Measurements from ENCODE around the gene PIGX.

The PIGX gene

DNA sequence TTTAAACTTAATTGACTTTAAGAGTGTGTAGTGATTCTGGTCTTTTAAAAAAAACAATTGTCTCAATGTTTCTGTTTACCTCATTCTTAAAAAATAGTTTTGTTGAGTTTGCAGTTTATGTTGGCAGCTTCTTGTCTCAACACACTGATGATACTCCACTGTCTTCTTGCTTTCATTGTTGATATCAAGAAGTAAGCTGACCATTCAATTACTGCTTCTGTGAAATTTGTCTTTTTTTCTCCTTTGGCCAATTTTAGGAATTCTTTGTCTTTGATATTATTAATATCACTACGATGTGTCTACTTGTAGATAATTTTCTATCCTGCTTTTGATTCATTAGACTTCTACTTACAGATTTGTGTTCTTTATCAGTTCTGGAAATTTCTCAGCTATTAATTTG lies 58.9 kb downstream of the PIGX start:
- no peaks in the 10 kb centered on the region for H3K9me3 ChIP-seq (ENCODE audit: low read length)
- H3K4me1 ChIP-seq (ENCODE audit: insufficient read depth, low read length) = peaks cover 6% of the 10 kb centered on the region
- H3K27me3 ChIP-seq (ENCODE audit: control insufficient read depth in 1 of 2, insufficient read depth in 2 of 2, low read length in 2 of 2) = no peaks in the 10 kb centered on the region
- no peak overlapping the region for H3K27ac ChIP-seq (ENCODE audit: low read depth, low read length)
- H3K4me3 ChIP-seq (ENCODE audit: low read depth in 1 of 2, low read length in 2 of 2) = no peak overlapping the region
- H3K9ac ChIP-seq (ENCODE audit: low read length) = no peak overlapping the region
- no peaks in the 10 kb centered on the region for H3K36me3 ChIP-seq (ENCODE audit: insufficient read depth, low read length)

DNA sequence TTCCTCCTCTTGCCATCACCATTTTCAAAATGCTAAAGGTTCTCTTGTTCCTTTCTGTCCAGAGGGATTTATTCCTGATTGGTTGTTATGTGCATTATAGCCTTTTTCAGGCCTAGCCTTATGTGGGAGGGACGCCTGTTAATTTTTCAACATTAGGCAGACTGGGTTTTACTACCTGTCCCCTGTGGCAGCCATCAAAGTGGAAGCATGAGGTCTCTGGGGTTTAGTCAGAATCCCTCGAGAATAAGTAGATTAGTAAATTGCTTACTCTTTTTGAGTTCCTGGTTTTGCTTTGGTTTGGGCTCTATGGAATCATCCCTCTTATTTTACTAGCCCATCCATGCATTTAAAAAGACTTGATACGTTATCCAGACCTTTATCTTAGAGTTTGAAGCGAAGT lies 59.9 kb downstream of the PIGX start:
- no peak overlapping the region for H3K4me3 ChIP-seq (ENCODE audit: low read depth in 1 of 2, low read length in 2 of 2)
- H3K9ac ChIP-seq (ENCODE audit: low read length) = no peak overlapping the region
- H3K36me3 ChIP-seq (ENCODE audit: insufficient read depth, low read length) = no peaks in the 10 kb centered on the region
- no peak overlapping the region for H3K27ac ChIP-seq (ENCODE audit: low read depth, low read length)
- no peaks in the 10 kb centered on the region for H3K9me3 ChIP-seq (ENCODE audit: low read length)
- no peaks in the 10 kb centered on the region for H3K27me3 ChIP-seq (ENCODE audit: control insufficient read depth in 1 of 2, insufficient read depth in 2 of 2, low read length in 2 of 2)
- H3K4me1 ChIP-seq (ENCODE audit: insufficient read depth, low read length) = peaks cover 6% of the 10 kb centered on the region

DNA sequence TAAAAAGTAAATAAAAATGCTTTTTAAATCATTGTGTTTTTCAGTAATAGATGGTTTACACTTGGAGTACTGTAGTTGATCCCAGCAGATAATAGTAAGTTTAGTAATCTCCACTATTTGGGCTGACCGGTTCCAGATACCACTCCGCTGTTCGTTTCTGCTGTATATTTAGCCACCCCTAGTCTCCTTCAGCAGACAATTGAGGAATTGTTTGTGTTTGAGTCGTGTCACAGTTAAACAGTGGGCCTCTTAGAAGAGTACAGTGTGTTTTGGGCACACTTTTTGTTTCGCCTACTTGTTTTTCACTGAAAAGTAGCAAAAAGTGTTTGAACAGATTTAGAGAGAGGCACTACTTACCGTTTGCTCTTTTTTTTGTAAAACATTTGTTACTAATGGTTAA lies 60.7 kb downstream of the PIGX start:
- Histone ChIP-seq H3K9me3 (ENCODE audit: low read length) (no peaks in the 10 kb centered on the region), H3K36me3 (ENCODE audit: insufficient read depth, low read length) (no peaks in the 10 kb centered on the region), H3K27ac (ENCODE audit: low read depth, low read length) (no peak overlapping the region), H3K4me1 (ENCODE audit: insufficient read depth, low read length) (peaks cover 7% of the 10 kb centered on the region), H3K27me3 (ENCODE audit: control insufficient read depth in 1 of 2, insufficient read depth in 2 of 2, low read length in 2 of 2) (no peaks in the 10 kb centered on the region), H3K4me3 (ENCODE audit: low read depth in 1 of 2, low read length in 2 of 2) (no peak overlapping the region), H3K9ac (ENCODE audit: low read length) (no peak overlapping the region)

DNA sequence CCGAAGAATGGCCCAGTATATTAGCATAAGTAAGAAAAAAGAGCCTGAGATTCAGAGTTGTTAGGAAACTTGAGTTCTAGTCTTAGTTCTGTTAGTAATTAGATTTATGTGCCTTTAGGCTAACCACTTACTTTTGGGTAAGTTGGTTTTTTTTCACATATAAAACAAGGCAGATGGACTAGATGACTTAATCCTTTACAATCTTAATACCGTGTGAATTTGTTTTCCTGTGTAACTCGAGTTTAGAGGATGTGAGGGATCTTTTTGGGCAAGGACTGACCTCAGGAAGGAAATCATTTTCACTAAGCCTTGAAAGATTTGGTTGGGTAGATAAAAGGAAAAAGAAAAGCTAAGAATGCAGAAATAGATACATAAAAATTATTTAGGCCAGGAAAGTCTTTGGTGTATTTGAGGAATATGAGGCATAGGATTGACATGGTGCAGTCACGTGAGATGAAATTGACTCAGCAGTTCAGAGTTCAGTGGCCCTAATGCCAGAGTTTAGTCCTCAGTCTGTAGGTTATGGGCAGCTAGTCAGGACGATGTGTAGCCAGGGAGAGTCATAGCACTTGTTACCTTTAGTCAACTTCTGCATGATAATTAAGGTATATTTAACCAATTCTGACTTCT lies 62.1 kb downstream of the PIGX start:
- no peaks in the 10 kb centered on the region for H3K9me3 ChIP-seq (ENCODE audit: low read length)
- no peak overlapping the region for H3K9ac ChIP-seq (ENCODE audit: low read length)
- H3K4me1 ChIP-seq (ENCODE audit: insufficient read depth, low read length) = peaks cover 14% of the 10 kb centered on the region
- no peaks in the 10 kb centered on the region for H3K27me3 ChIP-seq (ENCODE audit: control insufficient read depth in 1 of 2, insufficient read depth in 2 of 2, low read length in 2 of 2)
- H3K4me3 ChIP-seq (ENCODE audit: low read depth in 1 of 2, low read length in 2 of 2) = no peak overlapping the region
- H3K27ac ChIP-seq (ENCODE audit: low read depth, low read length) = no peak overlapping the region
- H3K36me3 ChIP-seq (ENCODE audit: insufficient read depth, low read length) = no peaks in the 10 kb centered on the region

DNA sequence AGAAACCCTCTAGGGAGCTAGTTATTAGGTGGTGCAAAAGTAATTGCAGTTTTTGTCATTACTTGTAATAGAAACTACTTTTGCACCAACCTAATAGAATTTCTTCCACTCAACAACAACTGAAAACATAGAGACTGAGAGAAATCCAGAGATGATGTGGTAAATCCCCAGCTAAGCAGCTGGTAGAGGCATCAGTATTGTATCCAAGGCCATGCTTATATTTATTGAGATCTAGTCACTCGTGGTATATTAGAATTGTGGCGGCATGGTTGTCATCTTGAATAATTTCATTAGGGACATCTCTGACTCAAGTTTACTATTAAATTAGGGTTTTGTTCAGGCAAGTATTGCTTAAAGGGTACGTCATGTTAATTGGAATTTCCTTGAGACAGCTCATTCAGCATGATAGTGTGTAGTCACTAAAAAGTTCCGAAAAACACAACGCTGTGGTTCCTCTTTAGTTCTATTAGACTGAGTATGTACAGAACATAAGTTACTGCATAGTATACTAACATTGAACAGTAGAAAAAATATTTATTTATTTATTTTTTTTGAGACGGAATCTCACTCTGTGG lies 62.8 kb downstream of the PIGX start:
- Histone ChIP-seq H3K9ac (ENCODE audit: low read length) (no peak overlapping the region), H3K4me1 (ENCODE audit: insufficient read depth, low read length) (peaks cover 14% of the 10 kb centered on the region), H3K36me3 (ENCODE audit: insufficient read depth, low read length) (no peaks in the 10 kb centered on the region), H3K27me3 (ENCODE audit: control insufficient read depth in 1 of 2, insufficient read depth in 2 of 2, low read length in 2 of 2) (no peaks in the 10 kb centered on the region), H3K4me3 (ENCODE audit: low read depth in 1 of 2, low read length in 2 of 2) (no peak overlapping the region), H3K27ac (ENCODE audit: low read depth, low read length) (no peak overlapping the region), H3K9me3 (ENCODE audit: low read length) (no peaks in the 10 kb centered on the region)

DNA sequence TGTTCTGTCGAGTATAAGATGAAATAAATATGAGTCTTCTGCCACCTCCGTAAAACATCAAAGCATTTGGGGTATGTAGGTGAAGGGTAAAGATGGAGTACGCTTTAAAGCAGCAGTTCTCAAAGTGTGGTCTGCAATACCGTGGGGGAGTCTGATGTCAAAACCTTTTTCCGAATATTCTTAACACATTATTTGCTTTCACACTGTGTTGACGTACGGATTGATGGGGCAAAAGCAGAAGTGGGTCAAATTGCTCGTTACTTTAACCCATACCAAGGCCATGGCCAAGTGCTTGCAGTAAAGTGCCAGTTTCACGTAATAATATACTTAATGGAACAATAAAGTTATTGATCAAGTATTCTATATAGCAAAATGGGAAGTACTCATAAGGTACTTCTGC lies 63.8 kb downstream of the PIGX start:
- no peaks in the 10 kb centered on the region for H3K9me3 ChIP-seq (ENCODE audit: low read length)
- H3K9ac ChIP-seq (ENCODE audit: low read length) = no peak overlapping the region
- no peak overlapping the region for H3K4me3 ChIP-seq (ENCODE audit: low read depth in 1 of 2, low read length in 2 of 2)
- H3K4me1 ChIP-seq (ENCODE audit: insufficient read depth, low read length) = peaks cover 14% of the 10 kb centered on the region
- H3K27me3 ChIP-seq (ENCODE audit: control insufficient read depth in 1 of 2, insufficient read depth in 2 of 2, low read length in 2 of 2) = no peaks in the 10 kb centered on the region
- H3K27ac ChIP-seq (ENCODE audit: low read depth, low read length) = no peak overlapping the region
- H3K36me3 ChIP-seq (ENCODE audit: insufficient read depth, low read length) = no peaks in the 10 kb centered on the region

DNA sequence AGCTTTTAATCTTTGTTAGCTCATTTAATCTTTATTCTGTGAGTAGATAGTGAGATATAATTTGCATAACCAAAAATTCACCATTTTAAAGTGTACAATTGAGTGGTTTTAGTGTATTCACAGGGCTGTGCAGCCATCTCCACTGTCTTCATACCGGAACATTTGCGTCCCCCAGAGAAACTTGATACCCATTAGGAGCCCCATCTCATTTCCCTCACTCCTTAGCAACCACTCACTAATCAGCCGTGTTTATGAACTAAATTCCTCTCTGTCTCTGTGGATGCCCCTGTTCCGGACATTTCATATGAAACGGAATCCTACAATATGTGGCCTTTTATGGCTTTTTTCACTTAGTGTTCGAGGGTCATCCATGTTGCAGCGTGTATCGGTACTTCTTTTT lies 65.7 kb downstream of the PIGX start:
- no peaks in the 10 kb centered on the region for H3K9me3 ChIP-seq (ENCODE audit: low read length)
- H3K27ac ChIP-seq (ENCODE audit: low read depth, low read length) = no peak overlapping the region
- H3K4me1 ChIP-seq (ENCODE audit: insufficient read depth, low read length) = peaks cover 8% of the 10 kb centered on the region
- no peaks in the 10 kb centered on the region for H3K27me3 ChIP-seq (ENCODE audit: control insufficient read depth in 1 of 2, insufficient read depth in 2 of 2, low read length in 2 of 2)
- H3K4me3 ChIP-seq (ENCODE audit: low read depth in 1 of 2, low read length in 2 of 2) = no peak overlapping the region
- no peaks in the 10 kb centered on the region for H3K36me3 ChIP-seq (ENCODE audit: insufficient read depth, low read length)
- no peak overlapping the region for H3K9ac ChIP-seq (ENCODE audit: low read length)

DNA sequence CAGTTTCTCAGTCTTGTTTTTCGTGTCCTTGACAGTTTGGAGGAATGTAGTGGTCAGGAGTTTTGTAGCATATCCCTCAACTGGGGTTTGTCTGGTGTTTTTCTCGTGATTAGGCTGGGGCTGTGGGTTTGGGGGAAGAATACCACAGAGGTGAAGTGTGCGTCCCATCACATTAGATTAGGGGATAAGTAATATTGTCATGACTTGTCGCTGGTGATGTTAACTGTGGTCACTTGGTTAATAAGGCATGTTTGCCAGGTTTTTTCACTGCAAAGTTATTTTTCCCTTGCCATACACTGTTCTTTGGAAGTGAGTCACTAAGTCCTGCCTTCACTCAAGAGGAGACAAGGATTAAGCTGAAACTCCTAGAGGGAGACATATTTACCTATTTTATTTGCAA lies 66.6 kb downstream of the PIGX start:
- no peak overlapping the region for H3K4me3 ChIP-seq (ENCODE audit: low read depth in 1 of 2, low read length in 2 of 2)
- H3K9me3 ChIP-seq (ENCODE audit: low read length) = no peaks in the 10 kb centered on the region
- peaks cover 8% of the 10 kb centered on the region for H3K4me1 ChIP-seq (ENCODE audit: insufficient read depth, low read length)
- H3K27ac ChIP-seq (ENCODE audit: low read depth, low read length) = no peak overlapping the region
- peaks cover 6% of the 10 kb centered on the region for H3K36me3 ChIP-seq (ENCODE audit: insufficient read depth, low read length)
- H3K27me3 ChIP-seq (ENCODE audit: control insufficient read depth in 1 of 2, insufficient read depth in 2 of 2, low read length in 2 of 2) = no peaks in the 10 kb centered on the region
- no peak overlapping the region for H3K9ac ChIP-seq (ENCODE audit: low read length)

DNA sequence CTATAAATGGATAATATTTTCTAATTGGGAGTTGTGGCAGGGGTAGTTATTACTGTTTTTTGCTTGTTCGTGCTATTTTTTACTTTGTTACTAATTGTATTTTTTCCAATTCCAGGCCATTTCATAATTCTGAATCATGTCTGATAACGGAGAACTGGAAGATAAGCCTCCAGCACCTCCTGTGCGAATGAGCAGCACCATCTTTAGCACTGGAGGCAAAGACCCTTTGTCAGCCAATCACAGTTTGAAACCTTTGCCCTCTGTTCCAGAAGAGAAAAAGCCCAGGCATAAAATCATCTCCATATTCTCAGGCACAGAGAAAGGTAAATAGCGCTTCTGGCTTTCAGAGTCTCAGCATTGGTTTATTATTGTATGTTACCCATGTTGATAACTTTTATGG lies 70.3 kb downstream of the PIGX start:
- Histone ChIP-seq H3K36me3 (ENCODE audit: insufficient read depth, low read length) (peaks cover 7% of the 10 kb centered on the region), H3K9ac (ENCODE audit: low read length) (no peak overlapping the region)

More for the DNA sequence above, 70.3 kb downstream of the PIGX start:
- peaks cover 8% of the 10 kb centered on the region for H3K4me1 ChIP-seq (ENCODE audit: insufficient read depth, low read length)
- no peak overlapping the region for H3K27ac ChIP-seq (ENCODE audit: low read depth, low read length)
- no peaks in the 10 kb centered on the region for H3K27me3 ChIP-seq (ENCODE audit: control insufficient read depth in 1 of 2, insufficient read depth in 2 of 2, low read length in 2 of 2)
- no peaks in the 10 kb centered on the region for H3K9me3 ChIP-seq (ENCODE audit: low read length)
- H3K4me3 ChIP-seq (ENCODE audit: low read depth in 1 of 2, low read length in 2 of 2) = no peak overlapping the region

Measured in muscle layer of colon (tissue), 2 donors.